ENCODE measurements around the gene KLHL10. TPM values are rescaled to one million over a fixed set of nuclear protein-coding genes. Genes with fewer than 3 reads are reported as not detected.
A peak's percentile ranks its signal among the peaks of the same experiment; 100 is the strongest.

Gene KLHL10
- total and polyA plus RNA-seq, 2 experiments from 2014 or later = 0.43 TPM; not detected in 1

DNA sequence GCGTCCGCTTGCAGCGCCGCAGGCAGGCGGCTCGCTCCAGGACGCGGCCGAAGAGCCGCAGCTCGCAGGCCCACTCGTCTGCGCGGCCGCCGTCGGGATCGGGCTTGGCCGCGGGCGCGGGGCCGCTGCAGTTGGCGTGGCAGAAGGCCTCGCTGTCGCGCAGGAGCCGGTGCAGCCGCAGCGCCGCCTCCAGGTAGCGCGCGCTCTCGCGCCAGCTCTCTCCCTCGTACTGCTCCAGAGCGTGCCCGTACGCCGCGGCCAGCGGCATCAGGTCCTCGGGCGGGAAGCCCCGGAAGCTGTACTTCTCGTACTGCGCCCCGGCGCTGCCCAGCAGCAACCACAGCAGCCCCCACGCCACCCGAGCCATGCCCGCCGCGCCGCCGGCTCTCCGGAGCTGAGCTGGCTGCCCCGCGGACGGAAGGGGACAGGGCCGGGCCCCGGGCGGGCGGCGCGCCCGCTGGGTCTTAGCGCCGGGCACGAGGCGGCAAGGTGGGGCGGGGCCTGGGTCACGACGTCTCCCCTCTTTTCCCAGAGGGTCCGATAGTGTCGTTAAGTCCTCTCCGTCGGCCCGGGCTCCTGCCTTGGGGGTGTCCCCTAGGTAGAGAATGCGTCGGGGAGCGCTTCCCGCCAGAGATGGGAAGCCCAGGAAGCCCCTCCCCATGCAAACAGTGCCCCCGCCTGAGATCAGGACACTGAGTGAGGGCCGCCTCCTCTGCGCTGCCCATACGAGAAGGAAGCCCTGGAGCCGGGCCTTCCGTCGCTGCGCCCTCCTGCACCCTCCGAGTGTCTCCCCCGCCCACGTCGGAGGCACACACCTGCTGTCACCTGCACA is 25.9 kb upstream of the KLHL10 start, which contains the start of gene P3H4:
TSS of gene P3H4 (minus strand) at position 401 of the 832 bp plus-strand sequence. CDS start at position 367, 34 bp downstream.
- WGBS (ENCODE audit: low lambda C conversion rate, missing lambda C conversion rate) = 1% methylated on average over 79 of the region's 96 CpGs

DNA sequence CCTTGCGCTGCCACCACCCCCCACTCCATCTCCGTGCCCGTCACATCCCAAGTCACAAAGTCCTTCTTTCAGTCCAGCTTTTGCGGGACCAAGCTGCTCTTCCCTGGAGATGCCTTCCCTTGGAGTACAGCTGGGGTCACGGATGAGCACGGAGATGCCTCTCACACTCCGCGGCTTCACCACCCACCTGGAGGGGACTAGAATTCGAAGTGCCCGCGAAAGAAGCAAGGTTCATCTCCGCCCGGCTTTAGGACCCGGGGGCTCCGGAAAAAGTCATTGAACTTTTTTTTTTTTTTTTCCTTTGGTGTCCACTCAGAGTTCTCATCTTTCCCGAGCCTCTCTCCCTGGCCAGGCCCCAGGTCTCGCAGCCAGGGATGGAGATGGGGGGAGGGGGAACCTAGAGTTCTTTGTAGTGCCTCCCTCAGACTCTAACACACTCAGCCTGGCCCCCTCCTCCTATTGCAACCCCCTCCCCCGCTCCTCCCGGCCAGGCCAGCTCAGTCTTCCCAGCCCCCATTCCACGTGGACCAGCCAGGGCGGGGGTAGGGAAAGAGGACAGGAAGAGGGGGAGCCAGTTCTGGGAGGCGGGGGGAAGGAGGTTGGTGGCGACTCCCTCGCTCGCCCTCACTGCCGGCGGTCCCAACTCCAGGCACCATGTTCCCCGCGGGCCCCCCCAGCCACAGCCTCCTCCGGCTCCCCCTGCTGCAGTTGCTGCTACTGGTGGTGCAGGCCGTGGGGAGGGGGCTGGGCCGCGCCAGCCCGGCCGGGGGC is 25.1 kb upstream of the KLHL10 start, which contains the start of gene FKBP10:
TSS of gene FKBP10 (plus strand) at position 624 of the 771 bp plus-strand sequence. CDS start at position 655, 31 bp downstream.
- H3K36me3 ChIP-seq (replicated peaks; ENCODE audit: insufficient read depth, low read depth) = no peaks in the 10 kb centered on the region
- H3K27ac ChIP-seq = peak within 1 kb of the TSS; percentile 98
- 1% methylated on average over 20 of the region's 35 CpGs for WGBS (ENCODE audit: low lambda C conversion rate, missing lambda C conversion rate)
- no peaks in the 10 kb centered on the region for H3K27me3 ChIP-seq
- H3K4me1 ChIP-seq (ENCODE audit: insufficient read depth) = peaks cover 11% of the 10 kb centered on the region
- no peaks in the 10 kb centered on the region for H3K9me3 ChIP-seq (ENCODE audit: low read depth)
- peaks cover 7% of the 10 kb centered on the region for H4K20me1 ChIP-seq (ENCODE audit: insufficient read depth, poor library complexity, severe bottlenecking)
- TF ChIP-seq EZH2 (IDR thresholded peaks at IDR 0.05; ENCODE audit: borderline replicate concordance) (no peak), EZH2phosphoT487 (IDR thresholded peaks at IDR 0.05; ENCODE audit: low read depth, severe bottlenecking, unreplicated experiment) (no peak)
- TF ChIP-seq, protein P1, sequence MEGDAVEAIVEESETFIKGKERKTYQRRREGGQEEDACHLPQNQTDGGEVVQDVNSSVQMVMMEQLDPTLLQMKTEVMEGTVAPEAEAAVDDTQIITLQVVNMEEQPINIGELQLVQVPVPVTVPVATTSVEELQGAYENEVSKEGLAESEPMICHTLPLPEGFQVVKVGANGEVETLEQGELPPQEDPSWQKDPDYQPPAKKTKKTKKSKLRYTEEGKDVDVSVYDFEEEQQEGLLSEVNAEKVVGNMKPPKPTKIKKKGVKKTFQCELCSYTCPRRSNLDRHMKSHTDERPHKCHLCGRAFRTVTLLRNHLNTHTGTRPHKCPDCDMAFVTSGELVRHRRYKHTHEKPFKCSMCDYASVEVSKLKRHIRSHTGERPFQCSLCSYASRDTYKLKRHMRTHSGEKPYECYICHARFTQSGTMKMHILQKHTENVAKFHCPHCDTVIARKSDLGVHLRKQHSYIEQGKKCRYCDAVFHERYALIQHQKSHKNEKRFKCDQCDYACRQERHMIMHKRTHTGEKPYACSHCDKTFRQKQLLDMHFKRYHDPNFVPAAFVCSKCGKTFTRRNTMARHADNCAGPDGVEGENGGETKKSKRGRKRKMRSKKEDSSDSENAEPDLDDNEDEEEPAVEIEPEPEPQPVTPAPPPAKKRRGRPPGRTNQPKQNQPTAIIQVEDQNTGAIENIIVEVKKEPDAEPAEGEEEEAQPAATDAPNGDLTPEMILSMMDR (IDR thresholded peaks at IDR 0.05; ENCODE audit: poor library complexity) = peak; percentile 9
- H3K4me2 ChIP-seq = peak within 1 kb of the TSS; percentile 95
- H3K4me3 ChIP-seq = peak within 1 kb of the TSS; percentile 100
- DNase-seq (ENCODE audit: low spot score) = peak; percentile 90
- H2AFZ ChIP-seq = peak within 1 kb of the TSS; percentile 100
- peaks cover 68% of the 10 kb centered on the region for H3K79me2 ChIP-seq
- no peaks in the 10 kb centered on the region for H3K9me2 ChIP-seq (replicated peaks; ENCODE audit: insufficient read depth)

More for the DNA sequence above, 25.9 kb upstream of the KLHL10 start, which contains the start of gene P3H4:
- DNase-seq (ENCODE audit: low spot score) = peak; percentile 93
- Histone ChIP-seq H3K27me3 (no peaks in the 10 kb centered on the region), H3K4me3 (peak within 1 kb of the TSS; percentile 100), H3K36me3 (replicated peaks; ENCODE audit: insufficient read depth, low read depth) (no peaks in the 10 kb centered on the region), H3K27ac (peak within 1 kb of the TSS; percentile 98), H2AFZ (peak within 1 kb of the TSS; percentile 100), H4K20me1 (ENCODE audit: insufficient read depth, poor library complexity, severe bottlenecking) (peaks cover 7% of the 10 kb centered on the region), H3K4me2 (peak within 1 kb of the TSS; percentile 95), H3K4me1 (ENCODE audit: insufficient read depth) (peaks cover 16% of the 10 kb centered on the region), H3K9me2 (replicated peaks; ENCODE audit: insufficient read depth) (no peaks in the 10 kb centered on the region), H3K79me2 (peaks cover 64% of the 10 kb centered on the region), H3K9me3 (ENCODE audit: low read depth) (no peaks in the 10 kb centered on the region)
- TF ChIP-seq, protein P1 (IDR thresholded peaks at IDR 0.05; ENCODE audit: poor library complexity) = peak; percentile 59
- no peak for TF ChIP-seq EZH2 (IDR thresholded peaks at IDR 0.05; ENCODE audit: borderline replicate concordance)

DNA sequence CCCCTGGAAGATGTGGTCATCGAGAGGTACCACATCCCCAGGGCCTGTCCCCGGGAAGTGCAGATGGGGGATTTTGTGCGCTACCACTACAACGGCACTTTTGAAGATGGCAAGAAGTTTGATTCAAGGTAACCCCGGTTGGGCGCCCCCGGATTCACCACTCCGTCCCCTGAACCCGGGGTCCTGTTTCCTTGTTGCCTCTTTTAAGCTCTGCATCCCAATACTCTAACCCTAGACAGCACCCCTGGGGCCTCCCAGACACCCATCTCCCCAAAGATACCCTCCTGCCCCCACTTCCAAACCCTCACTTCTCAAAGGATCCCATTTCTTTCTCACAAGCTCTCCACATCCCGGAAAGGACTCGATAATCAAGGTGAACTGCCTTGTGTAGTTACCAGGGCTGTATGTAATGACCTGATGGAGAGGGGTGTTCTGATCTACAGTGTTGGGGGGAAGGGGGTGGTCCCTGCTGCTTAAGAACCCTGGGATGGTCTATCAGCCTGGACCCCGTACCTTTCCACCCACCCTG is 24.4 kb upstream of the KLHL10 start:
- H3K4me1 ChIP-seq (ENCODE audit: insufficient read depth) = peaks cover 11% of the 10 kb centered on the region
- H4K20me1 ChIP-seq (ENCODE audit: insufficient read depth, poor library complexity, severe bottlenecking) = peaks cover 7% of the 10 kb centered on the region
- H3K4me2 ChIP-seq = peak overlapping the region; percentile 95
- peaks cover 68% of the 10 kb centered on the region for H3K79me2 ChIP-seq
- H2AFZ ChIP-seq = peak overlapping the region; percentile 100
- no peaks in the 10 kb centered on the region for H3K27me3 ChIP-seq
- DNase-seq (ENCODE audit: low spot score) = no peak
- H3K4me3 ChIP-seq = peak overlapping the region; percentile 54
- 2% methylated on average over 11 of the region's 12 CpGs for WGBS (ENCODE audit: low lambda C conversion rate, missing lambda C conversion rate)
- TF ChIP-seq EZH2 (IDR thresholded peaks at IDR 0.05; ENCODE audit: borderline replicate concordance) = no peak
- no peak for TF ChIP-seq EZH2phosphoT487 (IDR thresholded peaks at IDR 0.05; ENCODE audit: low read depth, severe bottlenecking, unreplicated experiment)
- TF ChIP-seq, protein P1 (IDR thresholded peaks at IDR 0.05; ENCODE audit: poor library complexity) = no peak
- H3K27ac ChIP-seq = peak overlapping the region; percentile 98
- no peaks in the 10 kb centered on the region for H3K9me3 ChIP-seq (ENCODE audit: low read depth)
- no peaks in the 10 kb centered on the region for H3K36me3 ChIP-seq (replicated peaks; ENCODE audit: insufficient read depth, low read depth)
- H3K9me2 ChIP-seq (replicated peaks; ENCODE audit: insufficient read depth) = no peaks in the 10 kb centered on the region
